Left hindlimb (tissue), 1 donor: ENCODE measurements around the gene SLC31A1.
A peak's percentile ranks its signal among the peaks of the same experiment; 100 is the strongest.

ENCODE experiments used
- DNase-seq: peaks from one replicate; pipeline ENCODE4 v3.0.0-alpha.2; 2018

SLC31A1 gene

DNA sequence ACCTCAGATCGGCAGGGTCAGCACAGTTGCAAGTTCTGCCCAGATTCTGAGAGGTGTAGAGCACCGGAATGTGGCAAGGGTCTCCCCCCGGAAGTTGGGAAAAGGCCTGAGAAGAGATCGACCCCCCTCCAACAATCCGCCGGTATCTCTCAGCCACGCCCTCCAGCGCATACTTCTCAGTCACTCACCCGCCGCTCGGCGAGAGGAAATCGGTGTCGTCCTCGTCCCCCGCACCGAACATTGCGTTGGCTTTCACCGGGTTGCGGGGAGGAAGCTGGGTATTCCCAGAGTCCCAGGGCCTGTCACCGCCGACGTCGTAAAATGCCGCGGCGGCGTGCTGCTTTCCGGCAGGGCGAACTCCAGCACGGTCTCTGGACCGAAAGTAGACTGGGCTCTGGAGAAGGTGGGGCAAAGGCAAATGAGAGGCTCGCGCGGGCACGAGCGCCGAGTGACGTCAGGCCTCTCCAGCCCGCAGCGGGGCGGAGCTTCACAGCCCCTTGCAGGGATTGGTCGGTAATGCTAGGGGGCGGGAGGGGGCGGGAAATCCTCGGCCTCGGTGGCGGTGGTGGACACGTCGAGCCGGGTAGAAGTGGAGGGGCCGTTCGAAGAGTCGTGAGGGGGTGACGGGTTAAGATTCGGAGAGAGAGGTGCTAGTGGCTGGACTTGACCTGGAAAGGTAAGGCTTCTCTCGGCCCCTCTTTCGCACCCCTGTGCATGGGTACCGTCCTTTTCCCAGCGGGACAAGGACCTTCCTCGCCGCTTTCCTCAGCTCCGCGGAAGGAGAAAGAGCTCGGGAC is at the start of gene SLC31A1, which contains the start of gene FKBP15:
SLC31A1 (plus strand) TSS at position 542 of the 797 bp plus-strand sequence. CDS start 34,605 bp downstream, outside the sequence.
FKBP15 (minus strand) TSS at position 275 of the 797 bp plus-strand sequence; CDS start at position 241, 34 bp downstream.
- peak; percentile 99 for DNase-seq

DNA sequence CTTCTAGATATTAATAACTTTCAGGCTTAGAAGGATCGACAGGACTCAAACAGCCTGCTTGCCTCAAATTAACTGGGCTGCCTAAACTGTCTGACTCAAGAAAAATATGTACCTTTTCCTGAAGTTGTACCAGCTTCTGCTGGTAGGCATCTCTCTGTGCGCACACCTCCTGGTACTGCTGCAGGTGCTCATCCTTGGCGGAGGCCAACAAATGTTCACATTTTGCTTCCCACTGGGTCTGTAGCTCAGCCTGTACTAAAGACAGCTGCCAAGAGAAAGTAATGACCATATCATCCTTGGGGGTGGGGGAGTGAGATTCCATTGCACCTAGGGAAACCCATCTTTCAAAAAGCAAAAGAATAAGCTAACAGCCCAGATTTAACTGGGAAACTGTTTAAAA is 48.0 kb upstream of the SLC31A1 start:
- DNase-seq = no peak

GRCh38 chr9:113176803-113177202 is 44.5 kb upstream of the SLC31A1 start:
- DNase-seq = no peak

GRCh38 chr9:113177251-113177650 is 44.1 kb upstream of the SLC31A1 start:
- no peak for DNase-seq

- DNase-seq = no peak
These were observed 43.3 kb upstream of the SLC31A1 start for GRCh38 chr9:113178087-113178486.

GRCh38 chr9:113179839-113180238 is 41.5 kb upstream of the SLC31A1 start:
- no peak for DNase-seq

DNA sequence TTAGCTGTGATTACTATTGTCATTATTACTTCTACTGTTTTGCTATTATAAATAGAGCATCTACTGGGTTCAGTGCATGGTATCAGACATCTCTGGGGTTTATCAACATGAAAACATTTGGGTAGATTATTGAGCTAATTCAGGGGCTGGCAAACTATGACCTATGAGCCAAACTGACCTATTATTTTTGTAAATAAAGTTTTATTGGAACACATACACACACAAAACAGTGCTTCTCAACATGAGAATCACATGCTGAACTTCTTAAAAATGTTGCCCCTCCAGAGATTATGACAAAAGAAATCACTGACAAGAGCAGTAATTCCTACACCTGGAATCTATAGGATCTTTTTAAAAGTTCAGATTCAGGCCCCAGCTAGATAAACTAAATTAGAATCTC is 40.2 kb upstream of the SLC31A1 start:
- DNase-seq = no peak

DNA sequence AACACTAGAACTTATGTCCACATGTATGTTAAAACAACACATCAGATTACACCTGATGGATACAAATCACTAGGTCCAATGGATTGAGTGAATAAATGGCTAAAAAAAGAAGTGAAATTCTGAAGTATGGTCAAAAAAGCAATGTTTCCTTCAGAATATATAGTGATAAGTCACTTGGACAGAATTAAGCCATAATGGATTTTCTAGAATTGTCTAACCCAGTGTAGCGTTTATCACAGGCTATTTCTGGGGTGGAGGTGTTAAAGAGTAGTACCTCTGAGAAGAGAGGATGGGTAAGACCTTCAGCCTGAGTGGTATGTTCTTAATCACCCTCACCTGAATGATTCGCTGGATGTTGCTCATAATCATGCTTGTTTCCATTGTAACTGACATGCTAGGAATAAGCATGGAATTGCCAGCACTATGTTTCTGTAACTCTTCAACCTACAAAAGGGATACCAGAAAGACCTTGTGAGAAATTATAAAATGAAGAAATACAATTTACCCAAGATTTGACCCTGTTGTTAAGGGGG is 37.3 kb upstream of the SLC31A1 start:
- DNase-seq = no peak

GRCh38 chr9:113184539-113184938 is 36.8 kb upstream of the SLC31A1 start:
- no peak for DNase-seq

DNA sequence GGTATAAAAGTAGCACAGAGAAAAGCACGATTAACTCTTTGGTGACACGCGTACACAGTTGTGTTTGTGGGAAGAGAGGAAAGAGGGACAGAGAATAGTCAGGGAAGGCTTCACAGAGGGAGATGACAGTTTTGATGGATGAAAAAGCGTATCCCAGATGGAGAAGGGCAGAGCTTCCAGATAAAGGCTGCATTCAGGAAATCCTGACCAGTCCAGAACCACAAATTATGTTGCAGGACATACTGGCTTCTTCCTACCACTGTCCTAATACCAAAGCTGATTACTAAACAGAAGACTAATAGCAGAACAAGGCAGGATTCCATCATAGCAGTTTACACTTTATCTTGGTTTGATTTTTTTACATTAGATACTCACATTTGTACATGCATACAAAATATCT is 36.1 kb upstream of the SLC31A1 start:
- no peak for DNase-seq

GRCh38 chr9:113186137-113186755 is 35.1 kb upstream of the SLC31A1 start:
- no peak for DNase-seq

DNA sequence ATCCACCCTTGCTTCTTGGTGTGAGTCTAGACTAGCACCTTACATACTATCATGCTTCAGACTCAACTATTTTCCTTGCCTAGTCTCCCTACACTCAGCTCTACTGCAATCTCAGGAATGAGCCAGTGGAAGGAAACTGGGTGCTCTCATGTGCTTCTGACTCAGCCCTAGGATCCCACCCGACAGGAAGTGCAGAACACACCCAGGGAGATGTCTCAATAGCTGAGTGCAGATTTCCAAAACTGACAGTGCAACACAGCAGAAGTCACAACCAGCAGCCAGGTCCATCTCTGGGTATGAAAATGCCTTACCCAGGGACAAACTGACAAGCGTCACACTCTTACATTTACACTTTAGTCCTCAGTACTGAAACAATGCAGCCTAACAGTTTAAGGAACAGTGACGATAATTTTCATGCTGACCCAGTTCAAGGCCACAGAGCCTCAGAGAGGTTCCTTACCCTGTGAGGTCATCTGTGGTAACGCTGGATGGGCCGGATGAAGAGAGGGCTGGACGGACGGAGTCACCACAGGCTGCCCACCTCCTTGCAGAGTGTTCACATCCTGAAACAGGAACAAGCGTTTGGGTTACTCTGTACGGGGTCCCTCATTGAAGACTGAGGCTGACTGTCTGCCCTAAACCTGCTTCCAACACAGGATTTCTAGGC is 33.3 kb upstream of the SLC31A1 start:
- no peak for DNase-seq

DNA sequence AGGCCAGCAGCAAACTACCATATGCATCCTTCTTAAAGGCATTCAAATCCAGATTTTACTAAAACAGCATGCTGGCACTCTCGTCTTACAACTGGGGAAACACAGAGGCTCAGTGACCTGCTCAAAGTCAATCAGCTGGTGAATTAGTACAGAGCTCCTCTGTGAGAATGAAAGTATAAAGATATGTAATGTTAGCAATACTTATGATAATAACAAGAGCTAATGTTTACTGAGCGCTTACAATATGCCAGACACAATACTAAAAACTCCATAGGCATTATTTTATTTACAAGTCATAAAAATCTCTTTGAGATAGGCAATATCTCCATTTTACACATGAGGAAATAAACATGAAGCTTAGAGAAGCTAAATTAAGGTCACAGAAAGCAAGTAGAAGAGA is 28.9 kb upstream of the SLC31A1 start:
- no peak for DNase-seq

- no peak for DNase-seq
These were observed 21.5 kb upstream of the SLC31A1 start for GRCh38 chr9:113199683-113200329.

DNA sequence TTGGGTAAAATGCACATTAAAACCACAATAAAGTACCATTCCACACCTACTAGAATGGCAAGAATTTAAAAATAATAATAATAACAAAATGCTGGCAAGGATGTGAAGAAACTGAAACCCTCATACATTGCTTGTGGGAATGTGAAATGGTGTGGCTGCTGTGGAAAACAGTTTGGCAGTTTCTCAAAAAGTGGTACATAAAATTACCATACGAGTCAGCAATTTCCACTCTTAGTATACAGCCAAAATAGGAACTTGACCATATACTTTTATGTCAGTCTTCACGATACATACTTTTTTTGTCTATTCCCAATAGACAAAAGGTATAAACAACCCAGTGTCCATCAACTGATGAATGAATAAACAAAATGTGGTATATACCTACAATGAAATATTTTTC is 15.9 kb upstream of the SLC31A1 start:
- DNase-seq = no peak

GRCh38 chr9:113205861-113206260 is 15.5 kb upstream of the SLC31A1 start:
- no peak for DNase-seq

DNA sequence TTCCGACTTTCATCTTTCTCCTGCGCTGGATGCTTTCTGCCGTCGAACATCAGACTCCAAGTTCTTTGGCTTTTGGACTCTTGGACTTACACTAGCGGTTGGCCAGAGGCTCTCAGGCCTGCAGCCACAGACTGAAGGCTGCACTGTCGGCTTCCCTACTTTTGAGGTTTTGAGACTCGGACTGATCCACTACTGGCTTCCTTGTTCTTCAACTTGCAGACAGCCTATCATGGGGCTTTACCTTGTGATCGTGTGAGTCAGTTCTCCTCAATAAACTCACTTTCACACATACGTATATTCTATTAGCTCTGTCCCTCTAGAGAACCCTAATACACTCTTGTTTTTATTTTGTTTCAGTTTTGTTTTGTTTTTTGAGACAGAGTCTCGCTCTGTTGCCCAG is 10.5 kb upstream of the SLC31A1 start:
- DNase-seq = no peak

- no peak for DNase-seq
These were observed 6.2 kb upstream of the SLC31A1 start for GRCh38 chr9:113215132-113215531.

GRCh38 chr9:113216406-113216805 is 4.9 kb upstream of the SLC31A1 start:
- no peak for DNase-seq

- no peak for DNase-seq
These were observed 2.0 kb upstream of the SLC31A1 start for GRCh38 chr9:113219186-113219936.

- DNase-seq = no peak
These were observed 1.4 kb upstream of the SLC31A1 start for GRCh38 chr9:113219969-113220368.

DNA sequence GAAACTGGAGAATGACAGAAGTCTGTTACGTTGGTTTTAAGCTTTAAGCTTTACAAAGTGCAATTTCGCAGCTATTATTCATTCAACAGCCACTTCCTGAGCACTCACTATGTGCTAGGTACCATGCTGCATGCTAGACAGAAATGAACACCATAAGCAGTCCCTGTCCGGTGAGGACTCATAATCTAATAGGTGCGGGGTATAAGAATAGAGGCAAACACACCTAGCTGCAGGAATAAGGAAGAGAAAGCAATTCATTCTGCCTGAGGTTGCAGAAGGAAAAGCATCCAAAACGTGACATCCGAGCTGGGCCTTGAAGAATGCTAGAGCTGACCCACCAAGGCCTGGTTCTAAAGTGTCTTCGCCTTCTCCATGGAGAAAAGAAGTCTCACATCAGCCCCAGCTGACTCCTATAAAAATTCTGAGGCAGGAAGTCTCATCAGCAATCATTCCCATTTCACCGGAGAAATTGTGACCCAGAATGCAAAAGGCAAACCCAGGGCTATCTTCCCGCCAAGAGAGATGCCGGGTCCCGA is 809 bp upstream of the SLC31A1 start:
- no peak for DNase-seq
